HG03108 (cell line): Measurements from ENCODE around the gene EVX2.

Source experiments
- ATAC-seq: cut with Tn5 transposase; IDR thresholded peaks from one replicate; pipeline ENCODE4 v1.9.1; 2021; ENCODE audit warnings: moderate library complexity; ENCODE audit not compliant: unreplicated experiment

EVX2 gene

DNA sequence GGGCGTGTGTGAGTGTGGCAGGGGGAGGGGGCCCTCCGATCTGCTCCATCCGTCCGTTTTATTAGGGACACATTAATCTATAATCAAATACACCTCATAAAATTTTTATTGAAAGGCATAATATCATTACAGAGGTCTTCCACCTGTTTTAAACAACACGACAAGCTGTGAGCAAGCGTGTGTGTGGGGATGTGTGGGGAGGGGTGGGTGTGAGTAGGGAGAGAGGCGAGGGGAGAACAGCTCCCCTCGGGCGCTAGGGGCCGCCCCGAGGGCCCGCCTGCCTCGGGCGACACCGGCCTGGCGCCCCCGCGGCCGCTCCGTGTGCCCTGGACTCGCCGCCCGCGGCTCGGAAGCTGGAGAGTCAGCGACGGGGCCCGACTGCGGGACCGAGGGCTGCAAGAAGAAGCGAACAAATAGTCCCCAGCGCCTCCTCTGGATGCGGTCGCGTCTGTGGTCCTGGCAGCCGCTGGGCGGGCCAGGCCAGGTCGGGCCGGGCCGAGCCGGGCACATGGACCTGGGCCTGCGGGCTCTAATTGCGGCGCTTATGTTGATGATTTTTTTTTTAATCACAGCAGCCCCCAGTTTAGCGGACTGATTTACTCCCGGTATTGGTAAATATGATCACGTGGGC lies 38.4 kb upstream of the EVX2 start:
- no peak for ATAC-seq

DNA sequence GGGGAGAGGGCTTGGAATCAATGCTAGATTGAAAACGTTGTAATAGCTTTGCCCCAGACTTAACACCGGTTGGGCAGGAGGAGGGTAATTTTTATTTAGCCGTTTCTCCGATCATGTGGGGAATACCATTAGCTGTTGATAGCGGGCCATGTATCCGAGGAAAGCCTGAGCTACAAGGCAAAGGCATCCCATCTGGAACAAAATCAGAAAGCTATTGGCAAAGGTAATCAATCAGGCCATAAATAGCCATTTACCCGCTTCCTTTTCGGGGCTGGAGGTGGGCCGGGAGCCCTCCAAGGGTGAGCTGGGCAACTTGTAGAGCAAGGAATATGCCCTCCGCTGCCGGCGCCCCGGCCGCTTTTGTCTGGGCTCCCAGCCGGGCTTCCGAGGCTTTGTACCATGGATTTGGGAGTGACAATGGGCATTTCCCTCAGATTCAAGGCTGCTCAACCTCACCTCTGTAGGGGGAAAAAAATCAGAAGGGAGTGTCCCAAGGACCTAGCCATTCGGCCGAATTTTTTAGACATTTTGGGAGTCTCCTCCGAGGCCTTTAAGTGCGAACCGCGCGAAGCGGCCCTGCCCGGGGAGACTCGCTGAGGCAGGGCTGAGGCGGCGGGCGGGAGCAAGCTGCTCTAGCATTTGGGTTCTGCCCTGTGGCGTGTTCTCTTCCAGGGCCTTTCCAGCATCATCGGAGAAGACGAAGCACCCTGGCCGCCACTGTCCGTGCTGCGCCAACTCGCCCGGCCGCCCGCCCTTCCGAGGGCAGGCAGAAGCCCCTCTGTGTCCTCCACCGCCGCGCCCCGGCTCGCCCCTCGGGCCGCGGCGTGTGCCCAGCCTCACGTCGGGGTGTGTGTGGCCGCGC lies 37.7 kb upstream of the EVX2 start:
- ATAC-seq: no peak

DNA sequence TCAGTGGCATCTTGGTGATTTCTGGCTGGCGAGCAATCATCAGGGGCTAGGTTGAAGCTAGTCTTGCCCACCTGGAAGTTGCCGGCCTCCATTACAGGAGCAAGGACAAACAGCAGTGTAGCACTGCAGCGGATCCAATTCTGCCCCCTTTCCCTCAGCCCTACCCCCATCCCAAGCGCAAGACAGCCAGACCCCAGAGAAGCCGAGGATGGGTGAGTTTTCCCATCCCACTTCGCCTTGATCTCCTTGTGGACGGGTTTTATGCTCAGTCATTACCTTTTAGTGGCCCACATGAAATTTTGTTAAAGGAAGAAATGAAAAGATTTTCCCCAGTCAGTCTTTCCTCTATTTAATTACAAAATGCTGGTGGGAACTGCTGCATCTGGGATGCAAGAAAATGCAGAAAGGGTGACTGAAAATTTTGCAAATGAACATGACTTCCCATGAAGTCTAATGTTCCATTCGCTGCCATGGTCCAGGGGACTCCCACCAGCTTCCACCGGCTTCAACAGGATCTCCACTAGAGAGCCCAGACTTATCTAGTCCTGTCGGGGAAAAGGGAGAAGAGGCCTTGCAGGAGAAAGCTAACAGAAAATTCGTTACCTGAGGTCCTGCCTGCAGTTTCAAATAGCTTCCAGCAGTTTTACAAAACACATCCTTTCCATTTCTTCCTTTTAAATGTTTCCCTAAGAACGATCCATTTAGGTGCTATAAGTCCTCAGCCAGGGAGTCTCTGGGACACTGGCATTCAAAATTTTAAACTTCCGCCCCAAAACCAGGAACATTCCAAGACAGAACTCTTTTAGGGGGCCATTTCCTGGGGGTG lies 36.8 kb upstream of the EVX2 start:
- no peak for ATAC-seq

DNA sequence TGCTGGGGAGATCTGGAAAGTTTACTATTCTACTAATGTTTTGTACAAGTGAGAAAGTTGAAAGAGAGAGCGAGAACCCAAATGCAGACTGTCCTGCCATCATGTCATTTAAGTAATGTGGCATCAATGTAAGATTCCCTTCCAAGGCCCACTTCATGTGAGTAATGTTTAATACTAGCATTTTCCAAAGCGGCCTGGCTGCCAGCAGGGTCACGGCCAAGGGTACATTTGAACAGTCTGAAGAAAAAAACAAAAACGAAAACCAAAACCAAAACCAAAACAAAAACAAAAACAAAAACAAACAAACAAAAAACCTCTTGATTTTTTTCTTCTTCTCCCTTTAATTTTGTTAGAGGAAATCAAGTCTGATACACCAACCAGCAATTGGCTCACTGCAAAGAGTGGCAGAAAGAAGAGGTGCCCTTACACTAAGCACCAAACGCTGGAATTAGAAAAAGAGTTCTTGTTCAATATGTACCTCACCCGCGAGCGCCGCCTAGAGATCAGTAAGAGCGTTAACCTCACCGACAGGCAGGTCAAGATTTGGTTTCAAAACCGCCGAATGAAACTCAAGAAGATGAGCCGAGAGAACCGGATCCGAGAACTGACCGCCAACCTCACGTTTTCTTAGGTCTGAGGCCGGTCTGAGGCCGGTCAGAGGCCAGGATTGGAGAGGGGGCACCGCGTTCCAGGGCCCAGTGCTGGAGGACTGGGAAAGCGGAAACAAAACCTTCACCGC lies 35.0 kb upstream of the EVX2 start:
- ATAC-seq: no peak

DNA sequence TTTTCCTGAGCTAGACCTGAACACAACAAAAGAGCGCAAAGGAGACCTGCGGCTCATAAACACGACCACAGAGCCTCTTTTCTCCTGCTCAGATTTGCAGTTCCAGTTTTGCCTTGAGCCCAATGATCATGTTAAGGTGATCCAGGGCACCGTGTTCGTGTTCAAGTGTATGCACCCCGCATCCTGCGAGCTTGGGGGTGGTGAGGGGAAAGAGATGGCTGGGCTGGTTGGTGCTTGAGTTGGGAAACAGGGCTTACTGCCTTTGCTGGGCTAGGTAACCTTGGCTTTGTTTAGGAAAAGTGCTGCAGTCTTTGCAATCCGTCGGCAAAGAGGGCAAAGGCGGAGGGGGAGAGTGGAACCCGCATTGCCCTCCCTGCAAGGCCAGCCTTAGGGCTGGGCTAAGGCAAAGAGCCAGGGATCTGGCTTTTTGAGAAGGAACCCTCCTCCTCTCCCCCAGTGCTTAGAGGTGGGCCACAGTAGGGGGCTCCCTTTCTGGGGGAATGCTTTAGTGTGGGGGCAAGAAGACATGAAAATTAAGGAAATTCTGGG lies 34.1 kb upstream of the EVX2 start:
- ATAC-seq: no peak

DNA sequence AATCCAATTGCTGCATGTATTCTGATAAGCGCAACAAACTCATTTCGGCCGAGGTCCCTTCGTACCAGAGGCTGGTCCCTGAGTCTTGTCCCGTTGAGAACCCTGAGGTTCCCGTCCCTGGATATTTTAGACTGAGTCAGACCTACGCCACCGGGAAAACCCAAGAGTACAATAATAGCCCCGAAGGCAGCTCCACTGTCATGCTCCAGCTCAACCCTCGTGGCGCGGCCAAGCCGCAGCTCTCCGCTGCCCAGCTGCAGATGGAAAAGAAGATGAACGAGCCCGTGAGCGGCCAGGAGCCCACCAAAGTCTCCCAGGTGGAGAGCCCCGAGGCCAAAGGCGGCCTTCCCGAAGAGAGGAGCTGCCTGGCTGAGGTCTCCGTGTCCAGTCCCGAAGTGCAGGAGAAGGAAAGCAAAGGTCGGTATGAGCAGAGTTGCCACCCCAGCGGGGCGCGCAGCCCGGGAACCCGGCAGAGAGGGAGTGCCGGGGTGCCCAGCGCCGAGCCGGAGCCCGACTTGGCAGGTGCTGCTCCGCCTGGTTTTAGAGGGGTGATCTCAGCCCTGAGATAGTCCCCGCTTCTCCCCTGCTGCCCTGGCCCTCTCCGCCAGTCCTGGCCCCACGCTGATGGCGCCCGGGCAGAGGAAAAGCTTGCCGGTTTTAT lies 33.5 kb upstream of the EVX2 start:
- ATAC-seq: no peak

DNA sequence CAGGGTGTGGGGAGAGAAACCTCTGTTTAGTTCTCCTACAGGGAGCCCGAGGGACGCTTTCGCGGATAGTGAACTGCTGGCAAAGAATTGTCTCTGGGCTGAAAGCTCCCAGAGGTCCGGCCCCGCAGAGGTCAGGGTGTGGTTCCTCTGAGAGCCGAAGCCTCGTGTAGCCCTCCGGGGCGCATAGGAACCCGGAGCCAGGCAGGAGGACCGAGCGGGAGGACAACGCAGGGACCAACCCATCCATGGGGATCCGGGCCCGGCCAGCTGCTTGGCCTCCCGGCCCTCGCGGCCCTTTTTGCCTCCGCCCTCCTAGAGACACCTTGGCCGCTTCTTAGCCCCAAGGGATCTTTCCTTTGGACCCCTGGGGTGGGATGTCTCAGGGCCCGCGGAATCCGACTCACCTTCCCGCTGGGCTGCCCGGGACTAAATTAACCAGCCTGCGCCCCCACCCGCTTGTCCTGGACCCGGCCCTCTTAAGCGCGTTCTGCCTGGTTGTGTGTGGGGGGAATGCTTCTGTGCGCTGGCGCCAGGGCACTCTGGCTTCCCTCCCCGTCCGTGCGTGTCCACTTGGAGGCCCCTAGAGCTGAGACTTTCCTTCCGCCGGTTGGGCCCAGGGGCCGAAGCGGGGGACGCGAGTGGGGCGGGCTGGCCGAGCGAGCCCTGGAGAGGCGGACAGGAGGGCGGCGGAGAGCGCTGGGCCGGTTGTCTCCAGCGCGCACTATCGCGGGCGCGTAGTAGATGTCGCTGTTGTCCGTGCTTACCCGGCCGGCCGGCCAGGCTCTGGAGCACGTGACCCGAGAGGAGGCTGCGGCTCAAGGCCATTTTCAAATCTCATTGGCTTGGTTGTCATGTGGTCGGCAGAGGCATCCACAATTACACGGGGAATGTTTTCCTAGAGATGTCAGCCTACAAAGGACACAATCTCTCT lies 32.4 kb upstream of the EVX2 start, which contains the start of gene HOXD10:
HOXD10 (plus strand) TSS at position 896 of the 931 bp plus-strand sequence. CDS start 56 bp downstream, outside the sequence.
- ATAC-seq: no peak

DNA sequence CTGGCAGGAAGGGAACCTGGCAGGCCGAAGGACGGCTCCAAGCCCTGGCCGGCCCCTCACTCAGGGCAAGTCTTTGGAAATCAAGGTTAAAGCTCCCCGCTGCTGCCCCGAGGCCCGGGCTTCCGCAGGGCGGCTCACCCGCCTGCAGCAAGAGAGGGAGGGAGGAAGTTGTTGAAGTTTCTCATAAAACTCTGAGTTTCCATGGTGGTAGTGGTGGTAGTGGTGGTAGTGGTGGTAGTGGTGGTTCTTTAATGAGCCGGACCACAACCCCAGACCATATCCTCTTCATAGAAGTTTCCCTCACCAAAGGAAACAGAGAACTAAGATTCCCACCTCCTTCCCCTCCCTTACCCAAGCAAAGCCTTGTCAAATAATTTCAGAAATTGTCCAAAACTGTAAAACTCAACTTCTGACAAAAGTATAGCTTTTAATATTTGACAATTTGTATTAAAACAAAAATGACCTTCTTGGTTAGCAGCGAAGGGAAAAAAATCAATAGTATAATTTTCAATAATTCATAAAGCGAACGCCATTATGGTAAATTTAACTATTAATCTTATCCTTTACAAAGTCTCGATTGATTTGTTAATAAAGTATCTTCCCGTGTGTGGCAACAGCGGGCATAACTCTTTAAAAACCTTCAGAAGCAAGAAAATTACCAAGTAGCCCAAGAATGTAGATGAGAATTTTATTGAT lies 31.3 kb upstream of the EVX2 start:
- no peak for ATAC-seq

DNA sequence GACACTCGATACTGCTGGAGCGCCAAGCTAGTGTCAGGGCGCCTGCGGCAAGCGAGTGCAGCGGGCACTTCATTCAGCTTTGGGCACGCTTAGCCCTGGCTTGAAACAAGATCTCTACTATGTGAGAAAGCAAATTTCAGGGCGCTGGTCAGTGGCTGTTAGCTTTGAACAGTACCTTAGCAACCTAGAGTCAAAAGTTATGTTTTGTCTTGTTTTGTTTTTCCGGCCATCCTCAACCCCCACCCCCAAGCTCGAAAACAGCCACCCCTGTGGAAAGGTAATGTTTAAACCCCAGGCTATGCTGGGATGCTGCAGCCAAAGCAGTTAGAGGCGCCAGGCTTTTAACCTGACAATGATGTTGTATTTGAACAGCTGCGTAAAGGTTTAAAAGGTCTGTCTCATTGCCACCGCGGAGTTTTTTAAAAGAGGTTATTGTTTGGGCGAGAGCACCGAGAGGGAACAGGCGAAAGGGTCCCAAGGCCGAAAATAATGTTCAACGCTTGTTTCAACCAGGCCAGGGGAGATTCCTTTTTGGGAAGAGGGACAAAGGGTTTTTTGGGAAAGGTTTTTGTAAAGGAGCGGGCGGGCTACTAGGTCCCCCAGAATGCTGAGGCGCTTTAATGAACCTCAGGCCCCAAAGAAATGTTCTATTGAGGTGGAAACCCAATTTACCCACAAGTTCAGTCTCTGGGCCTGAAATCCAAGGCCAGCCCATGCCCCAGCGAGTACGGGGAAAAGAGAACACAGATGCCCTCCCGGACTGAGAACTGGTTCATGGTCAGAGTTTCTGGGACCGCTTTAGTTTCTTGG lies 30.6 kb upstream of the EVX2 start:
- ATAC-seq: no peak

DNA sequence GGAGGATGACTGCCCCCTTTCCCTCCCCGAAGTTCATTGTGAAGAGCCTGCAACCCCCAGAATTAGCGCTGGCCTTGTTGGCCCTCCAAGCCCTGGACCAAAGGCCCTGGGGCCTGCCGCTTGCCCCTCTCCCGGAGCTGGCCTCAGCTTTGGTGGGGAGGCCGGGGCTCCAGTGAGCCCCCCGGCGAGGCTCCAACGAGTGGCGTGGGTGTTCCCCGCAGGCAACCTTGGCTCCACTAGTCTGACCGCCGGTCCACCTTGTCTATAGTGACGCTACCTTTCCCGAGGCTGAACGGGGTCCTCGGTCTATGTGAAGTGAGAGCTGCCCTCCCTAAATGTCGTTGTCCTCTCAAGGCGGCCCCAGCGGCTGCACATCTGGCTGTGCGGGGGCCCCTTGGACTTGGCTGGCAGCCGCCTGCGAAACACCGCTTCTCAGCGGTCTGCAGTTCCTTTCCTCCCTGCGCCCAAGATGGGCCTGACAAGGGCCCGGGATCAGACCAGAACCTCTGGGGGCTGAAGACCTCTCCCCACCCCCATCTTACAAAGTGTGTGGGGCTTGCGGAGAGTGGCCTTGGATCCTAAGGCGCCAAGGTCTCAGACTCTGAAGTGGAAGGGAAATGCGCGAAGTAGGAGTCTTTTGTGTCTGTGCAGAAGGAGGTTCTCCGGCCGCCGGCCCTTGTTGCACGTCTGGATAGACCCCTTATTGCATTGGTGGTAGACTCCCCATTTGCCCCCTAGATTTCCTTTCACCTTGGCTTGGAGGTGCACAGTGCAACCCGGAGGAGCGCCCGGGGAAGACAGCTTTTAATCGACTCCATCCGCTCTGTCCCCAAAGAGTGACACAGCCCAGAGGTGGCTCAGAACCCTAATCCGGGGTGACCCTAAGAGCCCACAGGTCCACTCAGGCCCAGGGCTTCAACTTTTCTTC lies 28.9 kb upstream of the EVX2 start:
- ATAC-seq: no peak

DNA sequence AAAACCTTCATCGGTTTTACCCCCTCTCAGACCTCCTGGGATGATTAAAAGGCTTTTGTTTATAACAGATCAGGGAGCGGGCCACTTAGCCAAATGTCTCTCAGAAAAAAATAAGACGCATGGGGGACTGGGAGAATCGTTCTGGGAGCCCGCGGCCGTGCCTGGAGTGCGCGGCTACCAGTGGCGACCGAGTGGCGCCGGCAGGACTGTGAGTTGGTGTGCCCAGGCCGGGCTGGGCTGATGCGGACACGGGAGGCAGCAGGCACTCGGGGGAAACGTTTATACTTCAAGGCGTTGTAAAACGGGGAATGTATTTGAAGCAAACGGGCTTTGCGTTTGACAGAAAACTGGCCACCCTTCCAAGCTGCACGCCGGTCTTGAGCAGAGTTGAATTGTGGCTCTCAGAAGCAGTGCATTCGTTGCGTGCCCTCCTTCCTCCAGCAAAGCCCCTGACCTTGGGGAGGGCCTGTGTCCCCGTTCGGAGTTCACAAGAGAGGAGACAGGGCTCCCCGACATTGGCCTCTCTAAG lies 28.1 kb upstream of the EVX2 start:
- no peak for ATAC-seq

DNA sequence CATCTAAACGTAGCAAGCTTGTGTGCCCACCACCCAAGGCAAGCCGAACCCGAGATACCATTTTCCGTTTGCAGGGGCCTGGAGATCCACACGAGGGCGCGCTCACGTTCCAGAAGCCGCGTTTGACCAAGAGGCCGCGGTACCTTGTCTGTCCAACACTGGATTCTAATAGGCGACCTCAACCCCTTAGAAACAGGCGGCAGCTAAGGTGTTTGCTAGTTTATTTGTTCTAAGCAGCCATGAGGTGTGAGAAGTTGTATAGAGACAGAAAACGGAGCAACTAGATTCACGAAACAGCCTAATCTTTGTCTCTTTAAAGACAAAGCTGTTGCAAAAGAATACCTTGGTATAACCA lies 27.5 kb upstream of the EVX2 start:
- ATAC-seq: no peak

DNA sequence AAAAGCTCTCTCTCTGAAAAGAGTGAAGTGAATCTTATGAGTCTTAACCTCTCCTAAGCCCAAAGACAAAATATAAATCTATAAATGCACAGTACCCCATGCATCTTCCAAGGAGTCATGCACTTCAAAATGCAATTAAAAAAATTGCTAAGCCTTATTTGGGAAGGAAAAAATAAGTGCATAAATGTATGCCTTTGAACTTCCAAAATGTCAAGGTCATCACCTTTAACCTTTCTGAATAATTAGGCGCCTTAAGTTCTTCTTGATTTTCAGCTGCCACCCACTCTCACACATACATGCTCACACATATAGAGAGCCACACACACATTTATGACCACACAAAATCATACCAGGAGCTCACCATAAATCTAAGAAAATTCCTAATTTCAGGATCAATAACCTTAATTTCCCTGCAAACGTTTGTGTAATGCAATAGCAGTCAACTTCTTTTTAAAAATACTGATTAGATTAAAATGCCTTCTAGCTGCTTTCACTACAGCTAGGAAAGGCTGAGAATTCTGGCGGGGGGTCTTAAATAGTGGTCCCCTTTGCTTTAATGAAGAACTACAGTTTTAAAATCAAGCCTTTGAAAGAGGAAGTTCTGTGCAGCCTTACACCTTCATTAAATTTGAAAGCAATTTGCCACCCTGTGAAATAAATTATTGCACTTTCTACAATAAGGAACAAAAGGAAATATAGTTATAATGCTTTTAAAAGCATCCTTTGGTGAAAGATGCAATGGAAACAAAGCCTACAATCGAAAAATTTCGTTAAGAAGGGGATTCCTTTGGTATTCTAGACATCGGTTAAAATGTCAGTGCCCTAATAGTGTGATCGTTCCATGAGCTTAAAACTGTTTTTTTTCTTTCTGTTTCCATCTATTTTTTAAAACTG lies 26.9 kb upstream of the EVX2 start:
- ATAC-seq: no peak

DNA sequence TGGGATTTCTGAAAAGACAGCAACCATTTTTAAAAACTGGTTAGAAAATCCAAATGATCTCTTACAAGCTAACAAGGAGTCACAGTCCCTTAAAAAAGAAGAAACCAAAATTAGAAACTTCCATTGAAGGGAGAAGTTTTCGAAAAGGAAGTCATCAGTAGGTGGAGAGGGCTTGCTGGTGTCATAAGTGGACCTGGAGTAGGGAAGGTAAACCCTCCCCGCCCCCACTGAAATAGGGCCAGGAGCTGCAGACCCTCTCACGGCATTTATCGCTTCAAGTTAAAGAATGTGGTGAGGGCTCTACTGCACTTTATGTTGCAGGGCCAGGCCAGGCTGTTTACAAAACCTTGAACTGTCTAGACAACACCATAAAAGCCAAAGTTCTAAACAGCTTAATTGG lies 26.2 kb upstream of the EVX2 start:
- ATAC-seq: no peak

DNA sequence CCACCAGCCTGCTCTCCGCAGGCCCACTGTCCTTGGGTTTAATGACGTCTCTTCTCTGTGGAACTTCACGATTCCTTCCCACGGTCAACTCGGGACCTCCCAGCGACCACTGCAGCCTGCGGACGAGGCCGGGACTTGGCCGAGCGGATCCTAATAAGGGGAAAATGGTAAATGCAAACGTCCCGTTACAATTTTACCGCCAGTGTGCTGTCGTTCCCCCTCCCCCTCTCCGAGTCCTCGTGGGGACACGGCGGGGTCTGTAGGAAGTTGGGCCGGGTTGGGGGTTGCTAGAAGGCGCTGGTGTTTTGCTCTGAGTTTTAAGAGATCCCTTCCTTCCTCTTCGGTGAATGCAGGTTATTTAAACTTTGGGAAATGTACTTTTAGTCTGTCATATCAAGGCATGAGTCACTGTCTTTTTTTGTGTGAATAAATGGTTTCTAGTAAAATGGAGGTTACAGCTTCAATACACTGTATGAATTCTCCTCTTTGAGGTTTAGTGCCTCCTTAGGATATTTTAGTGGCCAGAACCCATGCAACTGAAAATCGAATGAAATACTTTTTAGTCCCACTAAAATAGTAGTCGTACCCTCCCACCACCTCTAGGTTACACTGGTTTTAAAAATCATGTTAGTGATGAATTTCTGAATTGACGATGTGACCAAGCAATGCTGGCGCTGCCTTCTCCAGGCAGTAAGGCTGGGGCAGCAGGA lies 25.6 kb upstream of the EVX2 start:
- no peak for ATAC-seq
